EH (cell line): ENCODE data around the gene LDHB.
"Not testable (repeated sequence)": the region's sequence is repeated elsewhere in the genome, so short reads cannot be mapped to it uniquely, and the experiment has no call there.

Experiments used
- DNase-seq: peaks from one replicate; pipeline ENCODE4 v3.0.0-alpha.2; 2015; ENCODE audit warnings: low read depth

Gene LDHB

DNA sequence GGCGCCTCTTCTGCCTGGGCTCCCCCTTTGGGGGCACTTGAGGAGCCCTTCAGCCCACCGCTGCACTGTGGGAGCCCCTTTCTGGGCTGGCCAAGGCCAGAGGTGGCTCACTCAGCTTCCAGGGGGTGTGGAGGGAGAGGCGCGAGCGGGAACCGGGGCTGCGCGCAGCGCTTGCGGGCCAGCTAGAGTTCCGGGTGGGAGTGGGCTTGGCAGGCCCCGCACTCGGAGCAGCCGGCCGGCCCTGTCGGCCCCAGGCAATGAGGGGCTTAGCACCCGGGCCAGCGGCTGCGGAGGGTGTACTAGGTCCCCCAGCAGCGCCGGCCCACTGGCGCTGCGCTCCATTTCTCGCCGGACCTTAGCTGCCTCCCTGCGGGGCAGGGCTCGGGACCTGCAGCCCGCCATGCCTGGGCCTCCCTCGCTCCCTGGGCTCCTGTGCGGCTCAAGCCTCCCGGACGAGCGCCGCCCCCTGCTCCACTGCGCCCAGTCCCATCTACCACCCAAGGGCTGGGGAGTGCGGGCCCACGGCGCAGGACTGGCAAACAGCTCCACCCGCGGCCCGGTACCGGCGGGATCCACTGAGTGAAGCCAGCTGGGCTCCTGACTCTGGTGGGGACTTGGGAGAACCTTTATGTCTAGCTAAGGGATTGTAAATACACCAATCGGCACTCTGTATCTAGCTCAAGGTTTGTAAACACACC is 3.9 kb upstream of the LDHB start:
- DNase-seq: not testable (repeated sequence)

GRCh38 chr12:21659383-21659782 is 1.7 kb upstream of the LDHB start:
- no peak for DNase-seq

DNA sequence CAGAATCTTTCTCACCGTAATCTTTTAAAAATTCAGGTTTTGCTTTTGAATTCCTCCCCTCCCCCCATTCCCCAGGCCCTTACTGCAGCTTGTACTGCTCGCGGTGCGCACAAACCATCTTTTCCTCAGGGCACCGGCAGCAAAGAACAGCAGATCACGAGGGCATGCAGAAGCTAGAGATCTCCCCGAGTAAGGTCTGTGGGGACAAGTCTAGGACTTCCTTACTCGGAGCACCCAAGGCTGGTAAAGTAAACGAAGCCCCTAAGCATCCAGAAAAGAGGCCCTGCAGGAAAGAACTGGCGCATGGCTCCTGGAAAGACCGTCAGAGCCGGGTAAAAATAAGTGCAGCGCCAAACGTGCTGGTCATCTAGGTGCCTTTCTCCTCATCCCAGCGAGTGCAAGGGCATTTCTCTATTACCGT is 727 bp downstream of the LDHB start:
- peak; percentile 60 for DNase-seq

DNA sequence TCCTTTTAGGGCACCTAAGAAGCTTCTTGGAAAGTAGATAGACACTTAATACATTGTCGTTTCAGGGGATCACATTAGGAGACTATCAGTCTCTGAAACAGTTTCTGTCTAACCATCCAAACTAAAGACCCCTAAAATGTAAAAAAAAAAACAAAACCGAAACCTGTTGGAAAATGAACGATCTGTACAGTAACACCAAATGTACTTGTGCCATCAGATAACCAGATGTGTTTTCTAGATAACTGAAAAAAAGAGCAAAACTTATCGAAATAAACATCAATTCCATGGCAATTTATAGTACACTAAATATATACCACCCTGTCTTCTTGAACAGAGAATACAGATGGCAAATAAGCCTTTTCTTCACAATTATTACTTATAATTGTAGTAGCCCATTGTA is 2.1 kb downstream of the LDHB start:
- no peak for DNase-seq

- no peak for DNase-seq
These were observed 5.8 kb downstream of the LDHB start for GRCh38 chr12:21651821-21652220.

DNA sequence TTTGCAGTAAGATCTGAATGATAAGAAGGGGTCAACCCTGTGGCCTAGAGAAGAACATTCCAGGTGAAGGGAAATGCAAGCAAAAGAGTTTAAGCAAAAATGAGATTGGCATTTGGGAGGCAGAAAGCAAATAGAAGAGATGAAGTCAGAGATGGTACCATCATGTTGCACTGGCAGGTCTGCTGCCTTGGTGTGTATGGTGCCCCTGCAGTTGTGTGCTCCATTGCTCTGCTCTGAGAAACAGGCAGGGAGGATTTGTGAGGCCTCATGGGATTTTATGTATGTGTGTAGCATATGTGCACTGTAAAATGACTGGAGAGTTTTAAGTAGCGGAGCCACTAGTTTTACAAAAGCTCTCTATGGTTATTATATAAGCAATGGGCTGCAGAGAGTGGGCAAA is 6.6 kb downstream of the LDHB start:
- DNase-seq: no peak

GRCh38 chr12:21649034-21649433 is 8.6 kb downstream of the LDHB start:
- DNase-seq: no peak

- no peak for DNase-seq
These were observed 9.3 kb downstream of the LDHB start for GRCh38 chr12:21648378-21648777.

DNA sequence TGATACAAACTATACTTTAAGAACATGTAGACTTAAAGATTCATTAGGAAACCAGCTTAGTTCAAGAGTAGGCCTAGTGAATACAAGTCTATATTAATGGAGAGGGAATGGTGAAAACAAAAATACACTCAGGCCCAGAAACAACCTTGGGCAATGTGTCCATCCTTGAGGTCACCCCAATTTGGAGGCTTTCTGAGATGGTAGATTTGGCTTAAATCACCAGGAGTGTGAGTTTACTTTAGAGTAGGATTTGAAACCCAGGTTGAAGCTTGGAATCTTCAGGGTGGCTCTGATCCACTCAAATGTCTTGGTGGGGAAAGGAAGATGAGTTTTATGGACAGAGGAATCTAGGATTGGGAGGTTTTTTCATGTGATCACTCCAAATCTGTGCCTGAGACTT is 10.5 kb downstream of the LDHB start:
- no peak for DNase-seq

DNA sequence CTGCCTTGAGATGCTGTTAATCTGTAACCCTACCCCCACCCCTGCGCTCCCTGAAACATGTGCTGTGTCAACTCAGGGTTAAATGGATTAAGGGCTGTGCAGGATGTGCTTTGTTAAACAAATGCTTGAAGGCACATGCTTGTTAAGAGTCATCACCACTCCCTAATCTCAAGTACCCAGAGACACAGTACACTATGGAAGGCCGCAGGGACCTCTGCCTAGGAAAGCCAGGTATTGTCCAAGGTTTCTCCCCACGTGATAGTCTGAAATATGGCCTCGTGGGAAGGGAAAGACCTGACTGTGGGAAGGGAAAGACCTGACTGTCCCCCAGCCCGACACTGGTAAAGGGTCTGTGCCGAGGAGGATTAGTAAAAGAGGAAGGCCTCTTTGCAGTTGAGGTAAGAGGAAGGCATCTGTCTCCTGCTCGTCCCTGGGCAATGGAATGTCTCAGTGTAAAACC is 12.6 kb downstream of the LDHB start:
- not testable (repeated sequence) for DNase-seq

- DNase-seq: no peak
These were observed 13.1 kb downstream of the LDHB start for GRCh38 chr12:21644516-21644915.

DNA sequence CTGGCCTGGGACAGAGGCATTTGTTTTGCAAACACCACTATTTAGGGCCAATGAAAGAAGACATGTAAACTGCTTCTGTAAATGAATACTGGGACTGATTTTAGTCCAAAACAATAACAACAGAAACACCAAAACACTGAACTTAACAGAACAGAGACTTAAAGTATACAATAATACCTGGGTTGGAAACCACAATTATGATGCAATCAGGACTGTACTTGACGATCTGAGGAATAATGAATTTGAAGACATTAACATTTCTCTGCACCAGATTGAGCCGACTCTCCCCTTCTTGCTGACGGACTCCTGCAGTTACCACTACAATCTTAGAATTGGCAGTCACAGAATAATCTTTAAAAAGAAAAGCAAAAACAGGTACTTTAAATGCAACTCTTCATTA is 13.9 kb downstream of the LDHB start:
- no peak for DNase-seq

GRCh38 chr12:21642707-21643389 is 14.8 kb downstream of the LDHB start:
- DNase-seq: peak; percentile 6

DNA sequence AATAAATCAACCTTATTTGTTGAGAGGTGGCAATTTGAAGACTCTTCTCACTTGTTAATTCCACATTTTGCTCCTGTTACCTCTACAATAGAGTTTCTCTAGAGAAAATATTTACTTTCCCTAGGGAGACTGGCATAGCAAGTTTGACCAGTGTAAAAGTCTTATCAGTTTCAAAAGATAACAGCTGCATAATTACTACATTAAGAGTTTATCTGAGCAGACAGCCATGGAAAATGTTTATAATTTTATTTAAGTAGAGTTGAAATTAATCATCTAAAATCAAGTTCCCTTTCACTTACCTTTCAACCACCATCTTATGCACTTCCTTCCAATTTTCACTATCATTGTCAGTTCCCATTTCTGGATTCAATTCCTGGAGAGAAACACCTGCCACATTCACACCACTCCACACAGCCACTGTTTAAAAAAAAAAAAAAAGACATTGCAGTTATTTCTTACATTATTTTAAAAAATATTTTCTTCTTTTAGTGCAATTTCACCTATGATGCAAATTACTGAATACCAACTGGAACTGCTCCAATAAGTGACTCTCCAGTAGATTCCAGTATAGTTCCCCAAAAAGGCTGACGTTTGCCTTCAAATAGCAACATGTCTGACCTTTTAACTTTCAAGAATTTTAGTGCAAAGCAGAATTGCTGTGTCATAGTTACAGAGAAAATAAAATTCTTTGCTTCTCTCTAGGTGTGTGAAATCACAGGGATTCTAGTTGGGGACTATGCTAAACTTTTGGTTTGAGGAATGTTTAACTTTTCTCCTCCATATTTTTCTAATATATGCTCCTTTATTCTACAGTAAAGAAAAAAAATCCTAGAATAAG is 19.4 kb downstream of the LDHB start:
- peak; percentile 39 for DNase-seq

DNA sequence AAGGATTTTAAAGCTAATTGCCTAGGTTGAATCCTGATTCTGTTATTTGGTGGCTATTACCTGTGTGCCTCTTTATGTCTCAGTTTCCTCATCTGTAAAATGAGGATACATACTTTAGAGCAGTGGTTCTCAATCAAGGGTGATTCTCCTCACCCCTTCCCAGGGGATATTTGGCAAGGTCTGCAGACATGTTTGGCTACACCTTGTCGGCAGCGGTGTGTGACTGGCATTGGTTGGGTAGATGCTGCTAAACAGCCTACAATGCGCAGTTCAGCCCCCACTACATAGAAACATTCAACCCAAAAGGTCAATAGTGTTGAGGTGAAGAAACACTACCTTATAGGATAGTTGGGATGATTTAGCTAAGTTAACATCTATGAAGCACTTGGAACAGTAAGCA is 23.4 kb downstream of the LDHB start:
- DNase-seq: no peak

DNA sequence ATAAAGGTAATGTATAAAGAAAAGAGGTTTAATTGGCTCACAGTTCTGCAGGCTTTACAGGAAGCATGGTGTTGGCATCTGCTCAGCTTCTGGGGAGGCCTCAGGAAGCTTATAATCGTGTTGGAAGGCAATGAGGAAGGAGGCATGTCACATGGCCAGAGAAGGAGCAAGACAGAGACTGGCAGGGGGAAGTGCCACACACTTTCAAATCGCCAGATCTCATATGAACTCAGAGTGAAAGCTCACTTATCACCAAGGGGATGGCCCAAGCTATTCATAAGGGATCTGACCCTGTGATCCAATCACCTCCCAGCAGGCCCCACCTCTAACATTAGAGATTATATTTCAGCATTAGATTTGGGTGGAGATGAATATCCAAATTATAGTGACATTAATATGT is 26.3 kb downstream of the LDHB start:
- DNase-seq: no peak

DNA sequence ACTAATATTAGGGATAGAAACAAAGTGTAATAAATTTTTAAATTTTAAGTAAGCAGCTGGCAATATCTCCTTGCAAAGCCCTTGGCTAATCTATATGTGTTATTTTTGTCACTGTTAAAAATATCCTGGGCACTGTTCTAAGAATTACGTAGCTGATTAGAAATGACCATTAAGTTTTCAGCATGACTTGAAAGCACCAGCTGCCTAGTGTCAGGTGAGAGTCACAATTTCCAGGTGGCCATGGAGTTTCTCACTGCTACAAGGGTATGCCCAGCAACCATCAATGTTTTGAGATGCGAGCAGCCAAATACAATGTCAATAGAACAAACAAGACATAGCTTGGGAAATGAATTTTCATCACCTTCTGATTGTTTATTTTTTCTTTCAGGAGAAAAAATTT is 29.7 kb downstream of the LDHB start:
- no peak for DNase-seq

DNA sequence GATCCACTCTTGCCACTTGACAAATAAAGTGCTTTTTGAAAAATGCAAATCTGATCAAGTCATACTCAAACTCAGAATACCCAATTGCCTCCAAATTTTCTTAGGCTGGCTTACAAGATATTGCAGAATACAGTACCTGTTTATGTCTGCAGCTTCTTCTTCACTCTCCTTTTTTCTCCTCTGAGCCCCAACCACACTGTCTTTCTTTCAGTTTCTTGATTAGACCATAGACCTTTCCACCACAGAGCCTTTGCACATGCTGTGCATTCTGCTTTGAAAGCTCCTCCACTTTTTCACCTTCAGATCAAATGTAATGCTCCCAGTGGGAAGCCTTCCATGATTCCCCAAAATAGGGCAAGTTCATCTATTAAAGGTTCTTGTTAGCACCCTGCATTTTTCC is 39.1 kb downstream of the LDHB start:
- no peak for DNase-seq

- DNase-seq: no peak
These were observed 40.6 kb downstream of the LDHB start for GRCh38 chr12:21617030-21617429.

DNA sequence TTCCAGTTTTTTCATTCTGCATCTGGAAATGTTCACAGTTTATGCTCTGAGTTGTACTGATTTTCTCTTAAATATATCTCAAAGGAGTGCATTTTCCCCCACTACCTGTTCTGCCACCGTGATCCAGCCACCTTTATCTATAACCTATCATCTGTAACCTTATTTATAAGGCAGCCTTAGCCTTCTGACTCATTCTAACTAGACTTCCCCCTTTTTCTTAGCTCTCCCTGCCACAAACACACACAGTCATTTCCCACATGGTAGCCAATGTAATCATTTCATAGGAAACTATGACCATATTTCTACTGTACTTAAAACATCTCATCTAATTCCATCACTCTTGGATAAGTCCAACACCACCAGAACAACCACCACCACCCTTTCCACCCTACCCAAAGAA is 42.2 kb downstream of the LDHB start:
- DNase-seq: no peak

- DNase-seq: no peak
These were observed 43.1 kb downstream of the LDHB start for GRCh38 chr12:21614506-21614905.

DNA sequence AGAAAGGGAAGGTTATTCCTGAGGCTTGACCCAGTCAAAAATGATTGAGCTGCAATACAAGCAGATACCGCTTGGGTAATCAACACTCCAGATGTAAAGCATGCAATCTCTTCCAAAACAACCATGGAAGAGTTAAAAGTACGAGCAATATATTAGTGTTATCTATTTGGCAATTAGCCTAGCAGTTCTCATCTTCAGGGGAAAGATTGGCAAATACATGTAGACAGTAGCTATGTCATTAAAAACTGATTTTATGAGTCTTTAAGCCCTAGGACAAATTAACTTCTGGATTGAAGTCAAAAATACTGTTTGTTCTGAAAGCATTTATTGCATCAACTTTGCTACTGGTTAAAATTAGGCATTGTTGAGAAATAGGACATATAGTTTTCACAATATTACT is 43.7 kb downstream of the LDHB start:
- DNase-seq: no peak

GRCh38 chr12:21608196-21608595 is 49.4 kb downstream of the LDHB start:
- no peak for DNase-seq
